Measurements from ENCODE around the gene DEGS2.

The DEGS2 gene

GRCh38 chr14:100104006-100104352 is 55.5 kb downstream of the DEGS2 start:
- TF ChIP-seq, protein P1, sequence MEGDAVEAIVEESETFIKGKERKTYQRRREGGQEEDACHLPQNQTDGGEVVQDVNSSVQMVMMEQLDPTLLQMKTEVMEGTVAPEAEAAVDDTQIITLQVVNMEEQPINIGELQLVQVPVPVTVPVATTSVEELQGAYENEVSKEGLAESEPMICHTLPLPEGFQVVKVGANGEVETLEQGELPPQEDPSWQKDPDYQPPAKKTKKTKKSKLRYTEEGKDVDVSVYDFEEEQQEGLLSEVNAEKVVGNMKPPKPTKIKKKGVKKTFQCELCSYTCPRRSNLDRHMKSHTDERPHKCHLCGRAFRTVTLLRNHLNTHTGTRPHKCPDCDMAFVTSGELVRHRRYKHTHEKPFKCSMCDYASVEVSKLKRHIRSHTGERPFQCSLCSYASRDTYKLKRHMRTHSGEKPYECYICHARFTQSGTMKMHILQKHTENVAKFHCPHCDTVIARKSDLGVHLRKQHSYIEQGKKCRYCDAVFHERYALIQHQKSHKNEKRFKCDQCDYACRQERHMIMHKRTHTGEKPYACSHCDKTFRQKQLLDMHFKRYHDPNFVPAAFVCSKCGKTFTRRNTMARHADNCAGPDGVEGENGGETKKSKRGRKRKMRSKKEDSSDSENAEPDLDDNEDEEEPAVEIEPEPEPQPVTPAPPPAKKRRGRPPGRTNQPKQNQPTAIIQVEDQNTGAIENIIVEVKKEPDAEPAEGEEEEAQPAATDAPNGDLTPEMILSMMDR (IDR thresholded peaks at IDR 0.05; ENCODE audit: insufficient read depth, missing control alignments), result no peak
- no peak for FAIRE-seq
- DNase-seq (ENCODE audit: insufficient read length, low spot score), result no peak

DNA sequence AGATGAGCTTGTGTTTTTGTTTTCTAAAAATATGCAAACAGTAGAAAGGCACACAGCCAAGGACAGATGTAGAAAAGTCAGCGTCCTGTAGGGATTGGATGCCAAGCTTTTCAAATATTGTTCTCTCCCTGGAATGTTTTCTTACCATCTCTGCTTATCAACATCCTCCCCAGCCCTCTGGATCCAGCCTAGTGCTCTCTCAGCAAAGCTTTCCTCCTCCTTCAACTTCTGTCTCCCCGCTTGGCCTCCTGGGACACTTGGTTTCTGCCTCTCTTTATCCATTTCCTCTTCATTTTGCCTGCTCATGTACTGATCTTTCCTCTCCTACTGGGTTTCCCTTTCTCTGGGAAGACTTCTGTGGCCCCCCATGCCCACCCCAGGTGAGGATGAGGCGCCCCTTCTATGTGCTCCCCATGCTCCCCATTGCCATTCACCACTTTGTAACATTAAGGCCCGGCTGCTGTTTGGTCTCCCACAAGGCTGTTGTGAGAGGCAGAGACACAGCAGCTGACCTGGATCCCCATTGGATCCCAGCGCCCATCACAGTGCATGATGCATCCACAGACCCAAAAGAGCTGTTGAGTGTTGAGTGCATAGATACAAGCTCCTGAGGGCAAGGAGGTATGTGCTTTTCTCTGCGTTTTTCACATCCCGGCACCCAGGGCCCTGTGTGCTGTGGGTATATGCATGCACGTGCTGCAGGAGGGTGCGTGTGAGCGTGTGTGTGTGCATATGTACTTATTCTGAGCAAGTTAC is 56.0 kb downstream of the DEGS2 start:
- DNase-seq (ENCODE audit: insufficient read length, low spot score) (no peak), FAIRE-seq (no peak)
- TF ChIP-seq, protein P1 (IDR thresholded peaks at IDR 0.05; ENCODE audit: insufficient read depth, missing control alignments), result no peak

GRCh38 chr14:100102156-100102785 is 57.2 kb downstream of the DEGS2 start:
- no peak for FAIRE-seq
- DNase-seq (ENCODE audit: insufficient read length, low spot score), result no peak
- TF ChIP-seq, protein P1 (IDR thresholded peaks at IDR 0.05; ENCODE audit: insufficient read depth, missing control alignments), result no peak

GRCh38 chr14:100100032-100100703 is 59.3 kb downstream of the DEGS2 start:
- no peak for DNase-seq (ENCODE audit: insufficient read length, low spot score)
- FAIRE-seq, result no peak
- TF ChIP-seq, protein P1 (IDR thresholded peaks at IDR 0.05; ENCODE audit: insufficient read depth, missing control alignments), result no peak

- DNase-seq (ENCODE audit: insufficient read length, low spot score) (no peak), FAIRE-seq (no peak)
- TF ChIP-seq, protein P1 (IDR thresholded peaks at IDR 0.05; ENCODE audit: insufficient read depth, missing control alignments), result no peak
Observed at GRCh38 chr14:100098171-100098570, 61.3 kb downstream of the DEGS2 start.

DNA sequence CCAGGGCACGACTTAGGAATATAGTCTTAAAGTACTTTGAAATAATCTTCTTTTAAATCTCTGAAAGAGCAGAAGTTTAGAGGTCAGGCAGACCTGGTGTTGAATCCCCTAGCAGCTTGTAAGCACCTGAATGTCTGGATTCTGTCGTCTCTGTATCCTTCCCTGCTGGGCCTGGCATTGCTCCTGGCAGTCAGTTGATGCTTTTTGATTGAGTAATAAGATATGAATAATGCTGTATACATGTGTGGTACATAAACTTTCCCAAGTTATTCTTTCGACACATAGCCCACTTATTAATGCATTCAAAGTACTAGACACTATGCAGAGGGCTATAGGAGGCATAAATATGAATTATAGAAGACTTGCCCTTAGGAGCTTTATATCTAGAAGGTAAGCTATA is 62.8 kb downstream of the DEGS2 start:
- FAIRE-seq, result no peak
- no peak for DNase-seq (ENCODE audit: insufficient read length, low spot score)
- TF ChIP-seq, protein P1 (IDR thresholded peaks at IDR 0.05; ENCODE audit: insufficient read depth, missing control alignments), result no peak

All from D721Med (cell line).